NCI-H345 (cell line): Measurements from ENCODE around the gene BEX4.
A peak's percentile ranks its signal among the peaks of the same experiment; 100 is the strongest.
"Not testable (repeated sequence)": the region's sequence is repeated elsewhere in the genome, so short reads cannot be mapped to it uniquely, and the experiment has no call there.

Source experiments
- DNase-seq: peaks from one replicate; lab custom pipeline; 2025; lab: John Stamatoyannopoulos, UW

The BEX4 gene

GRCh38 chrX:103214870-103215424 lies at the start of gene BEX4:
Gene BEX4, plus strand, starts transcription at chrX:103215108. Its CDS starts 1,046 bp downstream, at chrX:103216154.
- DNase-seq = peak; percentile 77

- no peak for DNase-seq
These were observed 44.7 kb upstream of the BEX4 start for GRCh38 chrX:103170216-103170615.

DNA sequence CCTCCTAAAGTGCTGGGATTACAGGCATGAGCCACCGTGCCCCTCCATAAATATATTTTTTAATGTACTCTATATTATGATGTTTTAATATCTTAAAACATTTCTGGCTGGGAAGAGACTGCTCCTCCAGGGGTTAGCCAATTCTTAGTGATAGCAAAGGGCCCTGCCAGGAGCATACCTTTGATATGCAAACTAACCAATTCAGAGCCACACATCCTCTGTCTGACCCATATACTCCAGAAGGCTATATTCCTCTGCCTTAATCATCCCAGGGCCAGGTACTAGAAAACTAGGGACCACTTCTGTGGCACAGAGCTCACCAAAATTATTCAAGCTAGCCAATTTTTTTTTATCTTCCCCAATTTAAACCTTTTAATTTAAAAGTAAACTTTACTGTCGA lies 43.6 kb upstream of the BEX4 start:
- DNase-seq = no peak

DNA sequence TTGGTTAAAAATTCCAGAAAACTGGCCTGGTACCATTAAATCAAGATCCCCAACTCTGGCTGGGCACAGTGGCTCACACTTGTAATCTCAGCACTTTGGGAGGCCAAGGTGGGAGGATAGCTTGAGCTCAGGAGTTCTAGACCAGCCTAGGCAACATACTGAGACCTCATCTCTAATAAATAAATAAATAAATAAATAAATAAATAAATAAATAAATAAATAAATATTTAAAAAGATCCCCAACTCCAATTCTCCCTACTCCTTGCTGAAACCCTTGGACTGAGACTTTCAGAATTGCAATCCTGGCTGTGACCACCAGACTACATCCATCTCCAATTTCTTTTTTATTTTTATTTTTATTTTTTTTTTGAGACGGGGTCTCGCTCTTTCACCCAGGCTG lies 39.7 kb upstream of the BEX4 start:
- not testable (repeated sequence) for DNase-seq

- DNase-seq = peak; percentile 57
These were observed 38.8 kb upstream of the BEX4 start for GRCh38 chrX:103175944-103176753.

- no peak for DNase-seq
These were observed 37.4 kb upstream of the BEX4 start for GRCh38 chrX:103177556-103177955.

DNA sequence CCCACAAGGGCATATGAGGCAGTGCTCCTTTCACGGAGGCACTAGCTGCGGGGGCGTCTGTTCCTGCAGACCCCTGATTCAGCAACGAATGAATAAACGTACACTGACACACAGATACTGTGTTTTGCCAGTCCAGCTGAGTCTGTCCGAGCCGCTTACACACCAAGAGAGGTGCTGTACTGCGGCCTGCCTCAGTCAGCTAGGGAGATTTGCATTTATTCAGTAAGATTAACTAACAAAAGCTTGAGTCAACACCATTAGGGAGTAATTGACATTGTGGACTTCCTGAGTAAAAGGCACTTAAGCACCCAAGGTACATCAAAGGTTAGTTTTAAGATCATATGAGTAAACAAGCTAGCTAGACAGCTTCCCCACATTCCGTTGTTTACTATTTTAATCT lies 31.0 kb upstream of the BEX4 start:
- DNase-seq = no peak

DNA sequence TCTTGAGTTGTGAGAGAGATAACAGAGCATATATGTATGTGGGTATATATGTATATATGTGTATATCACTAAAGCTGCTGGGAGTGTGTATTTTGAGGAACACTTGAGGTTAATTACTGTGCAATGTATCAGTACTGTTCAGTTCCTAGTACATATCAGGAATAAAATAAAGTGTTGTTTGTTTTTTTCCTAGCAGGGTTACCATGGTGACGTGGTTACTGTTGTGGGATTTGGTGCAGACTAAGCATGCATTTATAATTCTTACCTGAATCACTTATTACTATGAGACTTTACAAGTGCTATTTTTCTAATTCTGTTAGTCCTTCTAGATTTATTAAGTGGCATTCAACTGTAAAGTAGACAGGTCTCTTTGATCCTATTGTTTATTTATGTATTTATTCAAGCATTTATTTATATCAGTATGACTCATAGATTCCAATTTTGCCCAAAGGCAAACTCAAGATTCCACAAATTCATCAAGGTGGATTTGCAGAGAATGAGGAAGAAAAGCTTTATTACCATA lies 26.9 kb upstream of the BEX4 start:
- DNase-seq = no peak

- DNase-seq = no peak
These were observed 17.1 kb upstream of the BEX4 start for GRCh38 chrX:103197721-103198306.

- not testable (repeated sequence) for DNase-seq
These were observed 16.2 kb upstream of the BEX4 start for GRCh38 chrX:103198668-103199067.

DNA sequence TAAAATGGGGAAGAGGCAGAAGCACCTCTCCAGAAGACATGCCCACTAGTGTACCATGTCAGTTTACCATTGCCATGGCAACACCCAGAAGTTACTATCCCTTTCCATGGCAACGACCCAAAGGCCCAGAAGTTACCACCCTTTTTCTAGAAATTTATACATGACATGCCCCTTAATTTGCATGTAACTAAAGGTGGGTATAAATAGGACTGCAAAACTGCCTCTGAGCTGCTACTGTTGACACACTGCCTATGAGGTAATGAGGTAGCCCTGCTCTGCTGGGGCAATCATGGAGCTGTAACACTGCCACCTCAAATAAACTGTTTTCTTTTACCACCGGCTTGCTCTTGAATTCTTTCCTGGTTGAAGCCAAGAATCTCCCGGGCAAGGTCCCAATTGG lies 13.9 kb upstream of the BEX4 start:
- DNase-seq = no peak

- no peak for DNase-seq
These were observed 4.9 kb upstream of the BEX4 start for GRCh38 chrX:103210056-103210455.

DNA sequence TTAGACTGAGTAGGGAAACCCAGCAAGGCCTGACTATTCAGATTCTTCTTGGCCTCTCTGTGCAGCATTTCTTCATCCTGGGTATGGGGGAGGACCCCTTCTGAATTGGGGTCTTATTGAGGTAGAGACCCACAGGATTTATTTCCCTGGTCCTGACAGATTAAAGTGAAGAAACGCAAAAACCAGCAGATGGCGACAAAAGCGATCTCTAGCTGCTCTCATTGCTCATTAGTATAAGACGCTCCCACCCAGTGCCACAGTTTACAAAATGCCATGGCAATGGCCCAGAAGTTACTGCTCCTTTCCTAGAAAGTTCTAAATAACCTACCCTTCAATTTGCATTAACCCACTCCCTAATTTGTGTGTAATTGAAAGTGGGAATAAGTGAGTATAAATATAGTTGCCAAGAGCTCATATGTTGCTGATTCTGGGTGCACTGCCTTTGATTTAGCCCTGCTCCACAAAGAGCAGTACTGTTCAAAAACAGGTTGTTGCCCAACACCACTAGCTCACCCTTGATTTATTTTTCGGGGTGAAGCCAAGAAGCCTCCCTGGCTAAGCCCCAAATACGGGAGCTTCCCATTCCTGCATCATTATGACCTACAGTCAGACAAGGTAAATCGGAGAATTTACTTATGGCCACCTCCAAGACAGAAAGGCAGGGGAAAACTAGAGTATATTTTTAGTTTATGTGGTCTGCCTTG lies 3.7 kb upstream of the BEX4 start:
- peak; percentile 61 for DNase-seq

DNA sequence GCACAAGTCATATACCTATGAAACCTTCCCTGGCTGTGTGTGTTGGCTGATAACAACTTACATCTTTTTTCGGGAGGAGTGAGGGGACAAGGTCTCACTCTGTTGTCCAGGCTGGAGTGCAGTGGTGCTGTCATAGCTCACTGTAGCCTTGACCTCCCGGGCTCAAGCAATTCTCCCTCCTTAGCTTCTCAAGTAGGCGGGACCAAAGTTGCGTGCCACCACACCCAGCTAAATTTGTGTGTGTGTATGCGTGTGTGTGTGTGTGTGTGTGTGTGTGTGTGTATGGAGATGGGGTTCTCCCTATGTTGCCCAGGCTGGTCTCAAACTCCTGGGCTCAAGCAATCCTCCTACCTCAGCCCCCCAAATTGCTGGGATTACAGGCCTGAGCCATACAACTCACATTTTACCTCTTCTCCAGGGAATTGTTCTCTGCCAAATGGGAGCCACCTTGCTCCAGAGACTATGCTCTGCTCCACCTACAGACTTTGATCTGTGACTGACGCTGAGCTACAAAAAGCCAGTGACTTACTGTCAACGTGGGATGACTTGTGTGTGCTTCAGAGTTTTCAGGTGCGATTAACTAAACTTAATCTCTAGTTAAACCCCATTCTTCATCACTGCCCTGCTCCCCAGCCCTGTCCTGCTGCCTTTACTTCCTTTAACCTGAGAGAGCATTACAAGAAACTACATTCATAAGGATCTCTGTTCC lies 2.0 kb upstream of the BEX4 start:
- no peak for DNase-seq

DNA sequence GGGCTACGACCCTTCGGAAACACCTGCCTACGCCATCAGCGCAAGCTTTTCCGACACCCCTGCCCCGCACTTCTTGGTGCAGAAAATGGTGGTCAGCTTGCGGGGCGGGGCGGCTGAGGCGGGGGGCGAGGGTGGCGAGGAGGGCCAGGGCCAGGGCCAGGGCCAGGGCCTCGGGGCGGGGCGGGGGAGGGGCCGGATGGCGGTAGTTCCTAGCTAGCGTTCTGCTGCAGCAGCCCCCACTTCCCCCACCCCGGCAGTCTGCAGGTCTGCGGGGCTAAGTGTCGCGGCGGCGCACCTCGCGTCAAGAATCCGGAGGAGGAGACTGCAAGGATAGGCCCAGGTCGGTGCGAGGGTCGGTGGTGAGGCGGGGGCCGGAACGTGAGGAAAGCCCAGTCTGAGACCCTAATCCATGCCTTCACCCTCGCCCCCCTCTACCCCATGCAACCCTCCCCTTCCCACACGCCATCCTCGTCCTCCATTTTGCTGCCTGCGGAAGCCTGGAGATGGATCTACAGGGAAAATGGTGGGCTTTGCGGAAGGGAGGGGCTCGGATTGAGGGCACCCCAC lies 600 bp downstream of the BEX4 start:
- DNase-seq = peak; percentile 28

DNA sequence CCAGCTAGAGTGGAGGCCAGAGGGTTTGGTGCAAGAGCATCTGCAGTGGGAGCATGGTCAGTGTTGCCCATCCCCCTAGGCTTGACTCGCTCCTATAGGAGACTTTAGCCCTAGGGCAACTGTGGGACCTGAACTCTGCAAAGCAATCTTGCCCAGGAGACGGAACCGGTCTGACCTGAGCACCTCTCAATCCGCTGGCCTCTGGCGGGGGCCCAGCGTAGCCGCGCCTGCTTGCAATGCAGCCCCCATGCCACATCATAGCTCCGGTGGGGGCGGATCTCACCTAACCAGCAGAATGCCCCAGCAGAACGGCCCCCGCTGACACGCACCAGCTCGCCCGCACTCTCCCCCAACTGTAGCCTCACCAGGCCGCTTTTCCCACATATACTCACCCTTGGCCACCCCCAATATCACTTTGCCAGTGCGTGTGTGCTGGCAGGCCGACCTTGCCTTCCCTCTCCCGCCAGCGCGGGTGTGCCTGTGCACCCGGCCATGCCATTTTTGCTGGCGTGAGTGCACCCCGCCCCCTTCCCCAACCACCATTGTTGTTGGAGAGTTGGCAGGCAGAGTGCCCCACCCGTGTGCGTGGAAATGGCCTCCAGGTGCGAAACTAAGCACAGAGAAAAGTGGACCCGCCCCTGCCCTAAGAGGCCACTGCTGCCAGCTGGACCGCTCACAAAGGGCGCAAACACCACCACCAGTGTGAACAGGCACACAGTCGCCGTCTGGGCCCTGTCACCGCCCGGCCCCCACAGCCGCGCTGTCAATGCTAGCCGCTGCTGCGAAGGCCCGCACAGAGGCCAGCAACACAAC lies 5.8 kb downstream of the BEX4 start:
- no peak for DNase-seq

DNA sequence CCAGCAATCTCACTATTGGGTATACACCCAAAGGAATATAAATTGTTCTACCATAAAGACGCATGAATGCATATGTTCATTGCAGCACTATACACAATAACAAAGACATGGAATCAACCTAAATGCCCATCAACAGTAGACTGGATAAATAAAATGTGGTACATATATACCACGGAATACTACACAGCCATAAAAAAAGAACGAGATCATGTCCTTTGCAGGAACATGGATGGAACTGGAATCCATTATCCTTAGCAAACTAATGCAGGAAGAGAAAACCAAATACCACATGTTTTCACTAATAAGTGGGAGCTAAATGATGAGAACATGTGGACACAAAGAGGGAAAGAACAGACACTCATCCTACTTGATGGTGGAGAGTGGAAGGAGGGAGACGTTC lies 11.0 kb downstream of the BEX4 start:
- DNase-seq = not testable (repeated sequence)

GRCh38 chrX:103233263-103233662 lies 18.4 kb downstream of the BEX4 start:
- no peak for DNase-seq

GRCh38 chrX:103234869-103235268 lies 20.0 kb downstream of the BEX4 start:
- no peak for DNase-seq

DNA sequence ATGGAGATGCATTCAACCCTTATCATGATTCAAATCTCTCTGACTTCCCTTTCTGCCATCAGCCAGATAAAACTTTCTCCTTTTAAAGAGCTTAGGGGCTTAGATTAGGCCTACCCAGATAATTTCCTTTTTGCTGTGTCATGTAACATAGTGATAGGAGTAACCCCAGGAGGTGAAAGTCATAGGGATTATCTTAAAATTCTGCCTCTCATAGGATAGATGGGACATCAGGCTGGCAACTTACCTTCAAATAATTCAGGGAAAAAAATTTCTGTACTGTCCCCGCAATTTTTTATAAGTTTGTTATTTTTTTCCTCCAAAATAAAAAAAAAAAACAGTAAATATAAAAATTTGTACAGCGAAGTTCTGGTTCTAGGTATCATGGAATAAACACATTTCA lies 20.7 kb downstream of the BEX4 start:
- not testable (repeated sequence) for DNase-seq

DNA sequence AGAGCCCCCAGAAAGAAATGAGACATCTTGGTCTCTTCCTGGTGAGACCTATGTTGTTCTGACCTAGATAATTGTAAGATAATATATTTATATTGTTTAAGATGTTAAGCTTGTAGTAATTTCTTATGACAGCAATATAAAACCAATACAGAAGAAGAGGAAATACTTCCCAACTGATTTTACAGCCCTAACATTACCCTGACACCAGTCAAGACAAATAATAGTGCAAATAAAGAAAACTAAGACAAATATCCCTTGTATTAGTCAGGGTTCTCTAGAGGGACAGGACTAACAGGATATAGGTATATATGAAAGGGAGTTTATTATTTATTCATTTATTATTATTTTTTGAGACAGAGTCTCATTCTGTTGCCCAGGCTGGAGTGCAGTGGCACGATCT lies 21.4 kb downstream of the BEX4 start:
- DNase-seq = no peak
